ENCODE measurements around the gene CCDC88C. TPM values are rescaled to one million over a fixed set of nuclear protein-coding genes. Genes with fewer than 3 reads are reported as not detected.

Gene CCDC88C
- total RNA-seq, 1 experiment from 2014 or later: 64.8 TPM

- no peak for TF ChIP-seq PREB (CRISPR knock-in tag; IDR thresholded peaks at IDR 0.05; ENCODE audit: borderline replicate concordance)
- TF ChIP-seq SMAD4 (CRISPR knock-in tag; IDR thresholded peaks at IDR 0.05): no peak
- no peak for TF ChIP-seq CREM (CRISPR knock-in tag; IDR thresholded peaks at IDR 0.05)
- no peak for TF ChIP-seq HMGXB4 (CRISPR knock-in tag; IDR thresholded peaks at IDR 0.05)
- TF ChIP-seq ZNF425 (CRISPR knock-in tag; conservative IDR thresholded peaks at IDR 0.05): no peak
- no peak for TF ChIP-seq ZNF396 (CRISPR knock-in tag; IDR thresholded peaks at IDR 0.05; ENCODE audit: borderline replicate concordance)
- no peak for TF ChIP-seq MYBL2 (CRISPR knock-in tag; IDR thresholded peaks at IDR 0.05)
Measured at GRCh38 chr14:91369628-91370445, 47.8 kb downstream of the CCDC88C start (continued).

GRCh38 chr14:91368776-91369416 is 48.7 kb downstream of the CCDC88C start:
- H3K4me3 Mint-ChIP-seq: no peak overlapping the region
- CTCF ChIA-PET: interaction anchor here (0.8 to 8.9 kb wide), 2 partner anchors 14 to 46 kb away, joined by 3 to 44 read pairs; no protein-coding TSS in a partner anchor
- peak overlapping the region; percentile 17 for H3K27ac Mint-ChIP-seq
- H3K9me3 Mint-ChIP-seq: no peaks in the 10 kb centered on the region
- H3K27me3 Mint-ChIP-seq (ENCODE audit: low read depth): no peaks in the 10 kb centered on the region
- POLR2A ChIA-PET: no interaction called here
- TF ChIP-seq MAX (CRISPR knock-in tag; IDR thresholded peaks at IDR 0.05) (no peak), TEAD1 (CRISPR knock-in tag; IDR thresholded peaks at IDR 0.05) (no peak), E2F1 (CRISPR knock-in tag; IDR thresholded peaks at IDR 0.05) (no peak), ZNF416 (CRISPR knock-in tag; IDR thresholded peaks at IDR 0.05) (no peak), KAT7 (CRISPR knock-in tag; IDR thresholded peaks at IDR 0.05; ENCODE audit: borderline replicate concordance) (no peak), GABPB1 (CRISPR knock-in tag; IDR thresholded peaks at IDR 0.05) (no peak), FOXP1 (CRISPR knock-in tag; IDR thresholded peaks at IDR 0.05; ENCODE audit: borderline replicate concordance) (no peak), ZNF671 (CRISPR knock-in tag; IDR thresholded peaks at IDR 0.05) (no peak), STAT6 (CRISPR knock-in tag; conservative IDR thresholded peaks at IDR 0.05; ENCODE audit: low read depth) (no peak), SOX15 (CRISPR knock-in tag; IDR thresholded peaks at IDR 0.05) (no peak), ARID4B (CRISPR knock-in tag; IDR thresholded peaks at IDR 0.05; ENCODE audit: borderline replicate concordance) (no peak)
- DNase-seq (ENCODE audit: low spot score) (no peak), ATAC-seq (no peak)
- H3K36me3 Mint-ChIP-seq: no peaks in the 10 kb centered on the region
- peaks cover 67% of the 10 kb centered on the region for H3K4me1 Mint-ChIP-seq
